ENCODE measurements around the gene ESPNL.
"Not testable (repeated sequence)": the region's sequence is repeated elsewhere in the genome, so short reads cannot be mapped to it uniquely, and the experiment has no call there.

Gene ESPNL

GRCh38 chr2:238106339-238106697 is 6.2 kb downstream of the ESPNL start:
- intact Hi-C loops (cut with DNase I) = no loop called here
- peak in 8 of 42 donors; percentile 2 to 31 (median 6) for DNase-seq

GRCh38 chr2:238106698-238107524 is 6.8 kb downstream of the ESPNL start:
- peak in 10 of 42 donors; percentile 2 to 42 (median 13) for DNase-seq
- intact Hi-C loops (cut with DNase I) = no loop called here

GRCh38 chr2:238107525-238108422 is 7.6 kb downstream of the ESPNL start:
- intact Hi-C loops (cut with DNase I) = no loop called here
- peak in 11 of 42 donors; percentile 4 to 34 (median 16) for DNase-seq

- DNase-seq = peak in 13 of 42 donors; percentile 3 to 44 (median 11)
- intact Hi-C loops (cut with DNase I) = no loop called here
Observed at GRCh38 chr2:238108423-238109183, 8.5 kb downstream of the ESPNL start.

GRCh38 chr2:238113611-238114010 is 13.5 kb downstream of the ESPNL start:
- intact Hi-C loops (cut with DNase I) = no loop called here

GRCh38 chr2:238114331-238114841 is 14.2 kb downstream of the ESPNL start:
- intact Hi-C loops (cut with DNase I) = no loop called here
- peak in 1 of 42 donors; percentile 1 for DNase-seq

More at GRCh38 chr2:238113611-238114010, 13.5 kb downstream of the ESPNL start:
- peak in 2 of 42 donors; percentile 0 to 4 for DNase-seq

GRCh38 chr2:238114851-238115660 is 14.9 kb downstream of the ESPNL start:
- intact Hi-C loops (cut with DNase I) = no loop called here
- DNase-seq = peak in 1 of 42 donors; percentile 0

GRCh38 chr2:238115709-238116108 is 15.6 kb downstream of the ESPNL start:
- intact Hi-C loops (cut with DNase I); DNase-seq: not testable (repeated sequence)

- DNase-seq = no peak
- intact Hi-C loops (cut with DNase I) = no loop called here
Observed at GRCh38 chr2:238116298-238117198, 16.4 kb downstream of the ESPNL start.

GRCh38 chr2:238117199-238118154 is 17.3 kb downstream of the ESPNL start:
- intact Hi-C loops (cut with DNase I) = no loop called here
- DNase-seq = no peak

GRCh38 chr2:238119756-238120462 is 19.8 kb downstream of the ESPNL start:
- intact Hi-C loops (cut with DNase I) = no loop called here

GRCh38 chr2:238120463-238121298 is 20.5 kb downstream of the ESPNL start:
- intact Hi-C loops (cut with DNase I) = no loop called here
- DNase-seq = peak in 4 of 42 donors; percentile 1 to 37 (median 16)

More at GRCh38 chr2:238119756-238120462, 19.8 kb downstream of the ESPNL start:
- peak in 1 of 42 donors; percentile 2 for DNase-seq

GRCh38 chr2:238121511-238122286 is 21.6 kb downstream of the ESPNL start:
- intact Hi-C loops (cut with DNase I) = no loop called here
- DNase-seq = peak in 1 of 42 donors; percentile 1
